ENCODE measurements around the gene ZNF606. TPM values are rescaled to one million over a fixed set of nuclear protein-coding genes. Genes with fewer than 3 reads are reported as not detected.

Gene ZNF606
- polyA plus RNA-seq (2.8 to 3.5 TPM (median 3.5 TPM) in 3 replicates), polyA minus RNA-seq (2.6 to 6.4 TPM (median 5.9 TPM) in 3 replicates)
- 2.4 TPM for polyA plus RNA-seq (2011; ENCODE audit: low read depth)
- polyA plus RNA-seq (2011; cell fraction: cytosol; rRNA removed): 1.2 and 2.1 TPM in 2 replicates
- polyA plus RNA-seq (2011; cell fraction: nucleus; rRNA removed): 10.4 and 10.5 TPM in 2 replicates
- polyA plus RNA-seq (2012; ENCODE audit: low replicate concordance): 3.0 and 3.7 TPM in 2 replicates
- 4.4 TPM for polyA minus RNA-seq (2011; cell fraction: cytosol; rRNA and poly(A)+ RNA removed)
- 9.0 and 12.7 TPM in 2 replicates for polyA minus RNA-seq (2011; cell fraction: nucleus; rRNA and poly(A)+ RNA removed)

DNA sequence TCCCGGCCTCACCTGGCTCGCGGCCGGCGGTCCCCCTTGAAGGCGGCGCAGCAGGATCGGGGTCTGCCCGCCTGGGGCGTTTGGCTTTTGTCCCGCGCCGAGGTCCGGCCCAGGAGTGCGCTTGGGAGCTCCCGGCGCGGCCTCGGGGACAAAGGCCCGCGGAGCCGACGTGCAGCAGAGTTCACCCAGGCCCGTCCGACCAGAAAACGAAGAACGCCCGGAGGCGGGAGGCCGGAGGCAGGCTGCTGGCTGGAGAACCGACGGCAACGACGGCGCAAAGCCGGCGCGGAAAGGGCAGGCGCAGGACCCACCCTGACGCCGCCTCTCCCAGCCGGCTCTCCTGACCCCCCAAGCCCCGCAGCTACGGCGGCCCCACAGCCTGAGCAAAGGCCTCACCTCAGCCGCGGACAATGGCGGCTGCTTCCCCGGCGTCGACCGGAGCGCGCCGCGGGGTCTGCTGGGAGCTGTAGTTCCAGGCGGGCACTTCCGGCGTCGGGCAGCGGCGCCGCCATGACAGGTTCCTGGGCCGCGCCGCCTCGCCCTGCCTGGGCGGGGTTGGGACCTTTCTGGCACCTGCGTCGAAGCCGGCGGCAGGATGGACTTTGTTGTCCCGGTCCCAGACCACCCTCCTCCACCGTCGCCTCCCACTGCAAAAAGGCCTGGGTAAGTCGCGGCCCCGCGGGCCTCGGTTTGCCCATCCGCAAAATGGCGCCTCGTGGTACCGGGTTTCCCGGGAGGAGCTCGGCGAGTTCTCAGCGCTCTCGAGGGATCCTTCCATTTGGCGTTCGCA lies at the start of gene ZNF606:
ZNF606 (minus strand) TSS at position 437 of the 790 bp plus-strand sequence. CDS start 1,501 bp downstream, outside the sequence.
- Histone ChIP-seq H3K4me2 (ENCODE audit: control insufficient read depth, extremely low read depth, insufficient read depth, low read depth, low read length) (peak within 1 kb of the TSS; percentile 98), H4K20me1 (ENCODE audit: control insufficient read depth, extremely low read depth, insufficient read depth, low read length) (no peaks in the 10 kb centered on the region), H3K9ac (ENCODE audit: control insufficient read depth, extremely low read depth, insufficient read depth, low read length) (peak within 1 kb of the TSS; percentile 89), H2AFZ (ENCODE audit: control insufficient read depth, low read length) (peak within 1 kb of the TSS; percentile 93), H3K27ac (ENCODE audit: control insufficient read depth, insufficient read depth, low read length) (peak within 1 kb of the TSS; percentile 82), H3K9me1 (ENCODE audit: control insufficient read depth, extremely low read depth, insufficient read depth, low read length) (no peaks in the 10 kb centered on the region), H3K79me2 (ENCODE audit: control insufficient read depth, insufficient read depth, low read length) (peaks cover 44% of the 10 kb centered on the region), H3K4me1 (ENCODE audit: control insufficient read depth, extremely low read depth, insufficient read depth, low read length) (peaks cover 16% of the 10 kb centered on the region), H3K4me3 (ENCODE audit: control insufficient read depth in 2 of 3, extremely low read depth in 1 of 3, insufficient read depth in 2 of 3, low read depth in 1 of 3, low read length in 3 of 3) (peak within 1 kb of the TSS; percentile 94 to 97 (median 95)), H3K36me3 (ENCODE audit: control insufficient read depth in 2 of 2, extremely low read depth in 1 of 2, insufficient read depth in 2 of 2, low read length in 2 of 2) (peaks cover 23 to 36% of the 10 kb centered on the region in 2 experiments), H3K9me3 (ENCODE audit: control insufficient read depth, low read depth, low read length) (peaks cover 20% of the 10 kb centered on the region), H3K27me3 (ENCODE audit: control insufficient read depth, extremely low read depth, insufficient read depth, low read length) (no peaks in the 10 kb centered on the region)
- TF ChIP-seq, protein P1, sequence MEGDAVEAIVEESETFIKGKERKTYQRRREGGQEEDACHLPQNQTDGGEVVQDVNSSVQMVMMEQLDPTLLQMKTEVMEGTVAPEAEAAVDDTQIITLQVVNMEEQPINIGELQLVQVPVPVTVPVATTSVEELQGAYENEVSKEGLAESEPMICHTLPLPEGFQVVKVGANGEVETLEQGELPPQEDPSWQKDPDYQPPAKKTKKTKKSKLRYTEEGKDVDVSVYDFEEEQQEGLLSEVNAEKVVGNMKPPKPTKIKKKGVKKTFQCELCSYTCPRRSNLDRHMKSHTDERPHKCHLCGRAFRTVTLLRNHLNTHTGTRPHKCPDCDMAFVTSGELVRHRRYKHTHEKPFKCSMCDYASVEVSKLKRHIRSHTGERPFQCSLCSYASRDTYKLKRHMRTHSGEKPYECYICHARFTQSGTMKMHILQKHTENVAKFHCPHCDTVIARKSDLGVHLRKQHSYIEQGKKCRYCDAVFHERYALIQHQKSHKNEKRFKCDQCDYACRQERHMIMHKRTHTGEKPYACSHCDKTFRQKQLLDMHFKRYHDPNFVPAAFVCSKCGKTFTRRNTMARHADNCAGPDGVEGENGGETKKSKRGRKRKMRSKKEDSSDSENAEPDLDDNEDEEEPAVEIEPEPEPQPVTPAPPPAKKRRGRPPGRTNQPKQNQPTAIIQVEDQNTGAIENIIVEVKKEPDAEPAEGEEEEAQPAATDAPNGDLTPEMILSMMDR (optimal IDR thresholded peaks at IDR 0.05 in 1 of 3, IDR thresholded peaks at IDR 0.05 in 1 of 3, conservative IDR thresholded peaks at IDR 0.05 in 1 of 3; ENCODE audit: extremely low read depth in 1 of 3, insufficient read depth in 2 of 3, low read length in 3 of 3): no peak
- no peak for TF ChIP-seq EZH2 (IDR thresholded peaks at IDR 0.05; ENCODE audit: low read length)
- FAIRE-seq (no peak), DNase-seq (ENCODE audit: low read depth, low spot score) (no peak)
- dilution Hi-C loops (cut with MboI; ENCODE audit: extremely low pct_ligation_motif_present, low sequenced_read_pairs): no loop called here

DNA sequence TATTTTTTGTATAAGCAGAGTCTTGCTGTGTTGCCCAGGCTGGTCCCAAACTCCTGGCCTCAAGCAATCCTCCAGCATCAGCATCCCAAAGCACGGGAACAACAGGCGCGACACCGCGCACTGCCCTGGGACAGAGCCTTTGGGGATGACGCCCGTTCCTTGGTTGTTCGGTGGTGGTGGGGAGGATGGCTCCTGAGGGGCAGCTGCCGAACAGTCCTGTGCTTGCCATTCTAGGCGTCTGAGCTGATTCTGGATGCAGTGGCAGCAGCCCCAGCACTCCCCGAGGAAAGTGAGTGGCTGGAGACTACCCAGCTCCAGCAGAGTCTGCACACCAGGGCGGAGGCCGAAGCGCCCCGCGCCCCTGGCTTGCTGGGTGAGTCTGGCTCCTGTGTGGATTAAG lies 49.6 kb upstream of the ZNF606 start:
- H3K9me3 ChIP-seq (ENCODE audit: control insufficient read depth, low read depth, low read length): peaks cover 13% of the 10 kb centered on the region
- H3K9ac ChIP-seq (ENCODE audit: control insufficient read depth, extremely low read depth, insufficient read depth, low read length): no peak overlapping the region
- H4K20me1 ChIP-seq (ENCODE audit: control insufficient read depth, extremely low read depth, insufficient read depth, low read length): no peaks in the 10 kb centered on the region
- H3K4me3 ChIP-seq (ENCODE audit: control insufficient read depth in 2 of 3, extremely low read depth in 1 of 3, insufficient read depth in 2 of 3, low read depth in 1 of 3, low read length in 3 of 3): no peak overlapping the region
- TF ChIP-seq EZH2 (IDR thresholded peaks at IDR 0.05; ENCODE audit: low read length): no peak
- TF ChIP-seq, protein P1 (optimal IDR thresholded peaks at IDR 0.05 in 1 of 3, IDR thresholded peaks at IDR 0.05 in 1 of 3, conservative IDR thresholded peaks at IDR 0.05 in 1 of 3; ENCODE audit: extremely low read depth in 1 of 3, insufficient read depth in 2 of 3, low read length in 3 of 3): no peak
- H3K27me3 ChIP-seq (ENCODE audit: control insufficient read depth, extremely low read depth, insufficient read depth, low read length): no peaks in the 10 kb centered on the region
- H3K27ac ChIP-seq (ENCODE audit: control insufficient read depth, insufficient read depth, low read length): no peak overlapping the region
- no peaks in the 10 kb centered on the region for H3K9me1 ChIP-seq (ENCODE audit: control insufficient read depth, extremely low read depth, insufficient read depth, low read length)
- H2AFZ ChIP-seq (ENCODE audit: control insufficient read depth, low read length): no peak overlapping the region
- no peak overlapping the region for H3K4me2 ChIP-seq (ENCODE audit: control insufficient read depth, extremely low read depth, insufficient read depth, low read depth, low read length)
- dilution Hi-C loops (cut with MboI; ENCODE audit: extremely low pct_ligation_motif_present, low sequenced_read_pairs): no loop called here
- H3K36me3 ChIP-seq (ENCODE audit: control insufficient read depth in 2 of 2, extremely low read depth in 1 of 2, insufficient read depth in 2 of 2, low read length in 2 of 2): no peaks in the 10 kb centered on the region
- no peaks in the 10 kb centered on the region for H3K79me2 ChIP-seq (ENCODE audit: control insufficient read depth, insufficient read depth, low read length)
- FAIRE-seq: no peak
- no peak for DNase-seq (ENCODE audit: low read depth, low spot score)
- no peaks in the 10 kb centered on the region for H3K4me1 ChIP-seq (ENCODE audit: control insufficient read depth, extremely low read depth, insufficient read depth, low read length)

All from keratinocyte (primary cell).